Kidney epithelial cell (primary cell): ENCODE results near the gene CPSF4. TPM values are rescaled to one million over a fixed set of nuclear protein-coding genes. Genes with fewer than 3 reads are reported as not detected.
"Not testable (repeated sequence)": the region's sequence is repeated elsewhere in the genome, so short reads cannot be mapped to it uniquely, and the experiment has no call there.

Source experiments
- DNase-seq: peaks from one replicate; pipeline ENCODE4 v3.0.0-alpha.2; 2010; ENCODE audit warnings: low read depth
- H3K27me3 ChIP-seq: 2 replicates; pipeline ENCODE4 v1.6.0; 2011; ENCODE audit warnings: low read length; ENCODE audit not compliant: control insufficient read depth, insufficient read depth
- H3K36me3 ChIP-seq: 2 replicates; pipeline ENCODE4 v1.5.1; 2011; ENCODE audit warnings: low read length; ENCODE audit not compliant: control insufficient read depth, insufficient read depth
- H3K4me3 ChIP-seq: 2 replicates; pipeline ENCODE4 v1.5.1; 2011; ENCODE audit warnings: low read depth, mild to moderate bottlenecking, control low read depth, low read length
- CTCF ChIP-seq: IDR thresholded peaks from 2 replicates; pipeline ENCODE4 v1.5.1; 2011; ENCODE audit warnings: mild to moderate bottlenecking, moderate library complexity, low read length, control low read depth, inconsistent platforms; ENCODE audit not compliant: insufficient read depth, poor library complexity, severe bottlenecking
- total RNA-seq: library from RNA; depleted of rRNA; stranded (reverse); fragments of >200 nt; gene quantifications from 2 replicates; pipeline ENCODE4 v1.2.3, GENCODE V29; 2015

Gene CPSF4
- total RNA-seq, 1 donor from 2014 or later, result 31.7 TPM

GRCh38 chr7:99415513-99416127, 23.1 kb upstream of the CPSF4 start:
- DNase-seq, H3K4me3 ChIP-seq, H3K27me3 ChIP-seq, H3K36me3 ChIP-seq: not testable (repeated sequence)
- TF ChIP-seq CTCF, result peak; percentile 63

GRCh38 chr7:99418260-99418659, 20.5 kb upstream of the CPSF4 start:
- TF ChIP-seq CTCF, result no peak
- no peak for DNase-seq
- H3K36me3 ChIP-seq, result peaks cover 6% of the 10 kb centered on the region
- H3K27me3 ChIP-seq, result no peaks in the 10 kb centered on the region
- H3K4me3 ChIP-seq, result no peak overlapping the region

- peaks cover 6% of the 10 kb centered on the region for H3K36me3 ChIP-seq
- H3K27me3 ChIP-seq, result no peaks in the 10 kb centered on the region
- no peak for TF ChIP-seq CTCF
- DNase-seq, result no peak
- H3K4me3 ChIP-seq, result no peak overlapping the region
These were observed 19.3 kb upstream of the CPSF4 start for GRCh38 chr7:99419323-99420021.

- peaks cover 6% of the 10 kb centered on the region for H3K36me3 ChIP-seq
- no peak for DNase-seq
- TF ChIP-seq CTCF, result no peak
These were observed 18.5 kb upstream of the CPSF4 start for GRCh38 chr7:99420213-99420612.

GRCh38 chr7:99420986-99421385, 17.8 kb upstream of the CPSF4 start:
- no peak for DNase-seq
- no peaks in the 10 kb centered on the region for H3K27me3 ChIP-seq
- TF ChIP-seq CTCF, result no peak
- H3K36me3 ChIP-seq, result peaks cover 6% of the 10 kb centered on the region
- H3K4me3 ChIP-seq, result no peak overlapping the region

More at GRCh38 chr7:99420213-99420612, 18.5 kb upstream of the CPSF4 start:
- no peak overlapping the region for H3K4me3 ChIP-seq
- no peaks in the 10 kb centered on the region for H3K27me3 ChIP-seq
